T-helper 17 cell (primary cell): ENCODE results near the gene SYNPO. TPM values are rescaled to one million over a fixed set of nuclear protein-coding genes. Genes with fewer than 3 reads are reported as not detected.

Experiments
- ATAC-seq: fragments of 150-1000 bp; cut with Tn5 transposase; 2 replicates; pipeline ENCODE4 v1.10.0; 2021; ENCODE audit warnings: mild to moderate bottlenecking, moderate library complexity
- DNase-seq, 3 donors: peaks; one replicate each; pipeline versions ENCODE4 v3.0.0 to v3.0.0-alpha.2; 2020 to 2021
- H3K9me3 ChIP-seq: one replicate; pipeline ENCODE4 v1.7.0; 2013; ENCODE audit warnings: low read length, mild to moderate bottlenecking; ENCODE audit not compliant: control insufficient read depth, poor library complexity, severe bottlenecking
- H3K27ac Mint-ChIP-seq: one replicate; pipeline ENCODE4 v1.8.0; 2022; ENCODE audit warnings: mild to moderate bottlenecking, moderate library complexity, mixed read lengths
- H3K27me3 Mint-ChIP-seq: one replicate; pipeline ENCODE4 v1.8.0; 2022; ENCODE audit warnings: mixed read lengths
- H3K36me3 Mint-ChIP-seq: one replicate; pipeline ENCODE4 v1.8.0; 2022; ENCODE audit warnings: low read depth, mixed read lengths
- H3K4me1 Mint-ChIP-seq: one replicate; pipeline ENCODE4 v1.8.0; 2022; ENCODE audit warnings: mild to moderate bottlenecking, mixed read lengths
- H3K4me3 Mint-ChIP-seq: one replicate; pipeline ENCODE4 v1.8.0; 2022; ENCODE audit warnings: mild to moderate bottlenecking, moderate library complexity, mixed read lengths
- total RNA-seq, 4 donors: library from RNA in 2 of 4; stranded (reverse) in 2 of 4; gene quantifications; one replicate each; pipeline ENCODE4 v1.2.3 and lab custom pipeline; 2022 to 2026

The SYNPO gene, protein sequence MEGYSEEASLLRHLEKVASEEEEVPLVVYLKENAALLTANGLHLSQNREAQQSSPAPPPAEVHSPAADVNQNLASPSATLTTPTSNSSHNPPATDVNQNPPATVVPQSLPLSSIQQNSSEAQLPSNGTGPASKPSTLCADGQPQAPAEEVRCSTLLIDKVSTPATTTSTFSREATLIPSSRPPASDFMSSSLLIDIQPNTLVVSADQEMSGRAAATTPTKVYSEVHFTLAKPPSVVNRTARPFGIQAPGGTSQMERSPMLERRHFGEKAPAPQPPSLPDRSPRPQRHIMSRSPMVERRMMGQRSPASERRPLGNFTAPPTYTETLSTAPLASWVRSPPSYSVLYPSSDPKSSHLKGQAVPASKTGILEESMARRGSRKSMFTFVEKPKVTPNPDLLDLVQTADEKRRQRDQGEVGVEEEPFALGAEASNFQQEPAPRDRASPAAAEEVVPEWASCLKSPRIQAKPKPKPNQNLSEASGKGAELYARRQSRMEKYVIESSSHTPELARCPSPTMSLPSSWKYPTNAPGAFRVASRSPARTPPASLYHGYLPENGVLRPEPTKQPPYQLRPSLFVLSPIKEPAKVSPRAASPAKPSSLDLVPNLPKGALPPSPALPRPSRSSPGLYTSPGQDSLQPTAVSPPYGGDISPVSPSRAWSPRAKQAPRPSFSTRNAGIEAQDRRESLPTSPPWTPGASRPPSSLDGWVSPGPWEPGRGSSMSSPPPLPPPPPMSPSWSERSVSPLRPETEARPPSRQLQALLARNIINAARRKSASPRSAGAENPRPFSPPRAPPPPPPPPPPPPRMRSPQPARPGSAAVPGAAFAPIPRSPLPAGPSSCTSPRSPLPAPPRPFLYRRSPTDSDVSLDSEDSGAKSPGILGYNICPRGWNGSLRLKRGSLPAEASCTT
- total RNA-seq (1 to 10 TPM in 1 of 2 donors, not detected in 1; 1.5 TPM), total RNA-seq (lab: John Stamatoyannopoulos, UW) (0.08 to 0.23 reads per million in 2 donors)

DNA sequence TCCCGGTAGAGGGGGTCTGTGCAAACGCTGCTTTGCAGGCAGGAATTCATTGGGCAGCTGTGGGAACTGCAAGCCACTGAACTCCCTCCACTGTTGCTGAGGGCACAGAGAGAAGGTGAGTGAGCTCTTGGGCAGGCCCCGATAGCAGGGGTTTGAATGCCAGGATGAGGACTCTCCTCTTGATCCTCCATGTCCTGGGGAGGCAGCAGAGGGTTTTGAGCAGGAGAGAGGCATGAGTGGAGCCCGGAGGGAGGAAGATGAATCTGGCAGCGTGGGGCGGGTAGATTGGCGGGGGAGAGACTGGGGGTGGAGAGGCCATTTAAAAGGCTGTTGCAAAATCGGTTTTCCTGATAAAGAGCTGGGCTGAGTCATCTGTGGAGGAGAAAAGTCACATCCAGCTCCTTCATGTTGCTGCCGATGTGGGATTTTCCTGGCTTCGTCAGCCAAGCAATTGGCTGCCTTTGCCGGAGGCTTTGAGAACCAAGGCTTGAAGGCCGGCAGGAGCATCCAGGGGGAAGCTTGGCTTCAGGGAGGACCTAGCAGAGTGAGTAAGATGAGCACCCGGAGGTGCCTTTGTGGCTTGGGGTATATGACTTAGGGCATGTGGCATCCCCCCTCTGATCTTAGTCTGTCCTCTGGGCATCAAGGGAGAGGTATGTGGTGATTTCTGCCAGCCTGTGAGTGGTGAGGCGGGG is at the start of gene SYNPO:
SYNPO (plus strand) TSS at position 350 of the 695 bp plus-strand sequence. CDS start 7,616 bp downstream, outside the sequence.
- DNase-seq: no peak
- Mint-ChIP-seq H3K4me3 (no peak within 1 kb of the TSS), H3K36me3 (peaks cover 2% of the 10 kb centered on the region), H3K27me3 (peaks cover 35% of the 10 kb centered on the region), H3K27ac (no peak within 1 kb of the TSS), H3K4me1 (no peaks in the 10 kb centered on the region)
- no peaks in the 10 kb centered on the region for H3K9me3 ChIP-seq
- no peak for ATAC-seq

DNA sequence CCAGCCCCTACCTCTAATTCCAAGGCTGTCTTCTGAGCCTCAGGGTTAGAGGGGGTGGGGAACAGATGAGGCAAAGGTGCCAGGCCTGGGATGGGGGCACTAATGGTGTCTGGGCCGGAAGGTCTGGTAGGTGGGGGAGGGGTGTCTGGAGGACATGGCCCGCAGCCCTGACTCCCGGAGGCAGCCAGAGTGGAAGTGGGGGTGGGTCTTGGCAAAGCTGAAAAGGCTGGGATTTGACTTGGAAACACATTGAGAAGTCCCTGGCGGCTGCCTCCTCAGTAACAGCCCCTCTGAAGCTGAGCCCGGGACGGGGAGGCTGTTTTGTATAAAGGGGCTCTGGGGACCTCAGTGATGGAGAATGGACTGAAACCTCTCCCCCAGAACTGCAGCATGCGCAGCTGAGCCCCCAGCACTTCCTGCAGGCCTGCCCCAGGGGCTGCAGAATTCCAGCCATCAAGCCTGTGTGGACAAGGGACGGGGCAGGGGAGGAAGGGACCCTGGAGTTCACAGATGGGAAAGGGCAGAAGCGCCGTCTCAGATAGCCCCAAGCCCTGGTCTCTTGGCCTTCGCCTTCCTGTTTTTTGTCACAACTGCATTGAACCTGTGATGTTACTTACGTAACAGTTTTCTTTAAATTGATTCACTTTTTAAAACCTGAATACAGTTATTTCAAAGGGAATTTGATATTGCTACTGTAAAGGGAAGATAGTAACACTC is 49.3 kb upstream of the SYNPO start:
- DNase-seq: no peak
- H3K4me1 Mint-ChIP-seq: no peaks in the 10 kb centered on the region
- no peaks in the 10 kb centered on the region for H3K36me3 Mint-ChIP-seq

DNA sequence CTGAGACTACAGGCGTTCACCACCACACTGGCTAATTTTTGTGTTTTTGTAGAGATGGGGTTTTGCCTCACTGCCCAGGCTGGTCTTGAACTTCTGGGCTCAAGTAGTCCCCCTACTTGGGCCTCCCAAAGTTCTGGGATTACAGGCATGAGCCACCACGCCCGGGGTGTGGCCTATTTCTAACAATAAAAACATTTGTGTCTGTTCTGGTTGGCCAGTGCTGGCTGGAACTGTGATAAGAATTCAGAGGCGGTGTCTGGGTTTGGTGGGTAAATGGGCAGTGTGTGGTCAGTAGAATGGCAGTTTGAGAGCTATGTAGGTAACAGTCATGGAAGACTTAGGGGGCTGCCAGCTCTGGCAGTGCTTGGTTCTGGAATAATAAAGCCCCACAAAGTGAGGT is 46.9 kb upstream of the SYNPO start:
- Mint-ChIP-seq H3K27ac (no peak overlapping the region), H3K4me1 (no peaks in the 10 kb centered on the region), H3K27me3 (peaks cover 15% of the 10 kb centered on the region), H3K4me3 (no peak overlapping the region), H3K36me3 (no peaks in the 10 kb centered on the region)
- no peak for ATAC-seq
- no peaks in the 10 kb centered on the region for H3K9me3 ChIP-seq
- no peak for DNase-seq

More for the DNA sequence above, 49.3 kb upstream of the SYNPO start:
- Mint-ChIP-seq H3K27ac (no peak overlapping the region), H3K4me3 (no peak overlapping the region), H3K27me3 (peaks cover 15% of the 10 kb centered on the region)
- no peaks in the 10 kb centered on the region for H3K9me3 ChIP-seq
- no peak for ATAC-seq

DNA sequence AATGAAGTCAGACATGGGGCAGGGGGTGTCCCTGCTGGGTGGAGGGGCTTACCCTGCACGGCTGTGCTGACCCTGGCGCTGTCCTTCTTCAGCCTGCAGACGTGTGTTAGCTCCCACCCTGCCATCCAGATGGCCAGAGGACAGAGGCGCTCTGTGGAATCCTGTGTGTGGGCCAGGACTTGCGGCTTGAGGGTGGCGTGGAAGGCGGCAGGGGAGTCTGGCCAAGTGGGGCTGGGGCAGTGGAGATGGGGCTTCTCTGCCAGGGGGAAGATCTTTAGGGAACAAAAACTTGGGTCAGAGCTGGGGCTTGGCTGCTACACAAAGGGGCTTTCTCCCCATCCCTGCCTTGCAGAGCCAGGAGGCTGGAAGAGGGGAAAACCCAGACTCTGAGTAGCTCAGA is 46.5 kb upstream of the SYNPO start:
- Mint-ChIP-seq H3K4me3 (no peak overlapping the region), H3K27ac (no peak overlapping the region), H3K36me3 (no peaks in the 10 kb centered on the region), H3K4me1 (no peaks in the 10 kb centered on the region), H3K27me3 (peaks cover 13% of the 10 kb centered on the region)
- no peaks in the 10 kb centered on the region for H3K9me3 ChIP-seq
- DNase-seq (no peak), ATAC-seq (no peak)

DNA sequence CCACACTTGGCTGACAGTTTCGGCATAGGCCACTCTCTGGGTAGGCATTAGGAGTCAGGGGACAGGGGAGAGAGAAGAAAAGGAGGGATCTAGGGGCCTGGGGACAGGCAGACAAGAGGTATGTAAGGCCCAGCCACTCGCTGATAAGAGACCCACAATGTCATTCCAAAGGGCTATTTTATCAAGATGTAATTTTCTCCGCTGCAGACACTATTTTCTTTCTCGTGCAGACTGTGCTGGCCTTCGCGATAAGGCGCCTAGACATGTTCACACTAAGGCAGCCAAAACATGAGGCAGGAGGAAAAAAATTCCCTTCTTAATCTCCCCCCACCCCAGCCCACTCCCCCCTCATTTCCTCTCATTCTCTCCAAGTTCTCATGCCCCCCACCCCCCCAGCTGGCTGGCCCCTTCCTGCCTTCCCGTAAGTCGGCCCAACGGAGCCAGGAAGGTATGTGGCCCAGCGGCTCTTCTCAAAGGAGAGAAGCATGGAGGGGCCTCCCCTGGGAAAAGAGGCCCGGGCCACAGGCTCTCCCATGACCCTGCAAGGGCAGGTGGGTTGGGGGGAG is 44.9 kb upstream of the SYNPO start:
- Mint-ChIP-seq H3K4me3 (no peak overlapping the region), H3K36me3 (no peaks in the 10 kb centered on the region), H3K27me3 (peaks cover 12% of the 10 kb centered on the region), H3K4me1 (no peaks in the 10 kb centered on the region), H3K27ac (no peak overlapping the region)
- no peak for ATAC-seq
- no peaks in the 10 kb centered on the region for H3K9me3 ChIP-seq
- no peak for DNase-seq

DNA sequence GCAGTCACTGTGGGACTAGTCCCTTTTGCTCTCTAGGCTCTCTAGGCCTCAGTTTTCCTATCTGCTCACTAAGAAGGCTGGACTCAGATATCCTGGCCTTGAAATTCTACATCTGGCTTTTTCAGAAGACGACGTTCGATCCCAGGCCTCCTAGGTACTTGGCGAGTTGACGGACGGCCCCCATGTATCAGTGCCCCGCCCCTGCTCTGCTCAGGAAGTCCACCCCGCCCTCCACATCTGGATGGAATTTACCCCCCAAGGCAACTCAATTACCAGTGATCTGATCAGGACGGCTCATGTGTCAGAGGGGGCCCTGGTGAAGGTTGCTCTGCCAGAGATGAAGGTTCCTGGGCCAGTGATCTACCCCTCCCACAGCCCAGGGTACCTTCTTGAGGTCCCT is 44.1 kb upstream of the SYNPO start:
- no peak overlapping the region for H3K4me3 Mint-ChIP-seq
- H3K27ac Mint-ChIP-seq: no peak overlapping the region
- H3K9me3 ChIP-seq: no peaks in the 10 kb centered on the region
- H3K4me1 Mint-ChIP-seq: no peaks in the 10 kb centered on the region
- H3K27me3 Mint-ChIP-seq: peaks cover 12% of the 10 kb centered on the region
- DNase-seq (no peak), ATAC-seq (no peak)
- no peaks in the 10 kb centered on the region for H3K36me3 Mint-ChIP-seq

DNA sequence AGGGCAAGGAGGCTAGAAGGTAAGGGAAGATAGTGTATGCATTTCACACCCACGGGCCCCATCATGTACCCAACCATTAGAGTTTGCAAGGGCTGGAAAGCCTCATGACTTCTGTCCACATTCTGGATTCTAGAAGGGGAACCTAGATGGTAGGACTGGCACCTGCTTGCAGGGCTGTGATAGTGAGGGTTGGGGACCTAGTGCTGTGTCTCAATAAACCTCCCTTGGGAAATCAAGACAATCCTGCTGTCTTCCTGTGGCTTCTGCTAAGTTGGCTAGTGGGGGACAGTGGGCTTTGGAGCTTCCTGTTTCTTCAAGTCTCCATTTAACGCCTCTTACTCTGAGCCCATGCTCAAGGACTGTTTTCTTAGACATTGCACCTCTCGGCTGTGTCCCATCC is 43.6 kb upstream of the SYNPO start:
- no peak for ATAC-seq
- Mint-ChIP-seq H3K27me3 (peaks cover 12% of the 10 kb centered on the region), H3K4me1 (no peaks in the 10 kb centered on the region), H3K4me3 (no peak overlapping the region), H3K36me3 (no peaks in the 10 kb centered on the region), H3K27ac (no peak overlapping the region)
- no peaks in the 10 kb centered on the region for H3K9me3 ChIP-seq
- DNase-seq: no peak

DNA sequence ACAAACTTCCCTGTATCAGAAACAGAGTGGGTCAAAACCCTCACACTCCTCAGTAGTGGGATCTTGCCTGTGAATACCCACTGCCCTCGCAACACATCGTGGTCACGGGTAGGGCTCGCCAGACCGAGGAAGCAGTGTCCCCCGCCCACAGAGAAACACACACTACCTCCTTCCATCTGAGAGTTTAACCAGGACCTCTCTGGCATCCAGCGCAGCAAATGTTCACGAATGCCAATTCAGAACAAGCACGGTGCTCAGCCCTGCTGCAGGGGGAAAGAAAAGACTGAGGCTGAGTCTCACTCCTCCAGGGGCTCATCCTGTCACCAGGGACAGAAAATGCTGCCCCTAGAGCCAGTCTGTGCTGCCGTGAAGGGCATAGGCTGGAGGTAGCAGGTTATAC is 42.5 kb upstream of the SYNPO start:
- H3K27ac Mint-ChIP-seq: no peak overlapping the region
- DNase-seq: no peak
- no peak overlapping the region for H3K4me3 Mint-ChIP-seq
- peaks cover 12% of the 10 kb centered on the region for H3K27me3 Mint-ChIP-seq
- H3K36me3 Mint-ChIP-seq: no peaks in the 10 kb centered on the region
- H3K4me1 Mint-ChIP-seq: no peaks in the 10 kb centered on the region
- no peaks in the 10 kb centered on the region for H3K9me3 ChIP-seq
- no peak for ATAC-seq

DNA sequence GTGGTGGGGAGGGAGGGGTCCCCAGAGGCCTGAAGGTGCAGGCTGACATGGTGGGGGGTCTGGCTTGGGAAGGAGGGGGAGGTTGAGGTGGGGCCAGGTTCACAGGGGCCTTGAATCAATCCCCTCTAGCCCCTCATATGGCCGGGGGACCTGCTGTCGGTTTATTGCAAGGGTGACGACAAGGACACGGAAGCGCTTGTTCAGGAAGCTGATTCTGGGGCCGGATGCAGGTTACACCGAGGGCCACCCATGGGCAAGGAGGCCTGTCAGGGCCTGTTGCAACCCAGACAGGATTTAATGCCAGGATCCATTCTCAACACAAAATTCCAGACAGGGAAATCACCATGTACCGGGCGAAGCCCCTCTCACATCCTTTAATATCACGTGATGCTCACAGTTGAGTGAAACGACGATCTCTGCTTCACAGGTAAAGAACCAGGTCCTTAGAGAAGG is 41.6 kb upstream of the SYNPO start:
- Mint-ChIP-seq H3K27me3 (peaks cover 7% of the 10 kb centered on the region), H3K4me3 (no peak overlapping the region), H3K27ac (no peak overlapping the region), H3K4me1 (no peaks in the 10 kb centered on the region), H3K36me3 (no peaks in the 10 kb centered on the region)
- ATAC-seq: no peak
- no peaks in the 10 kb centered on the region for H3K9me3 ChIP-seq
- no peak for DNase-seq

DNA sequence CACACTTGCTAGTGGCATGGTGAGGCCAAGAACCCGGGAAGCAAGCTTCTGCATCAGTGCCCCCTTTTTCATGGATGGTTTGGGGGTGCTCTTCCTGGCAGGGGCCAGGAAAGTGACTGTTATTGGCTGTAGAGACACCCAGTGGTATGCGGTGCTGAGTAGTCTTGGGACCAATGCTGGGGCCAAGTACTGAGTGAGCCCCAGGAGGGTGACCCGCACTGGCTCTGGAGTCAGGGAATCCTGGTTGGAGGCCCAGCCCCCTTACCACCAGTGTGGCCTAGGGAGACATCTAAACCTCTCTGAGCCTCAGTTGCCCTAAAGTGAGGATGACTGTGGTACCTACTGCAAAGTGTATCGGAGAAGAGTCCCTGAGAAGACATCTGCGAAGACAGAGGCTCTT is 41.2 kb upstream of the SYNPO start:
- Mint-ChIP-seq H3K4me3 (no peak overlapping the region), H3K4me1 (no peaks in the 10 kb centered on the region), H3K36me3 (no peaks in the 10 kb centered on the region), H3K27me3 (peaks cover 9% of the 10 kb centered on the region), H3K27ac (no peak overlapping the region)
- ATAC-seq (no peak), DNase-seq (no peak)
- no peaks in the 10 kb centered on the region for H3K9me3 ChIP-seq

DNA sequence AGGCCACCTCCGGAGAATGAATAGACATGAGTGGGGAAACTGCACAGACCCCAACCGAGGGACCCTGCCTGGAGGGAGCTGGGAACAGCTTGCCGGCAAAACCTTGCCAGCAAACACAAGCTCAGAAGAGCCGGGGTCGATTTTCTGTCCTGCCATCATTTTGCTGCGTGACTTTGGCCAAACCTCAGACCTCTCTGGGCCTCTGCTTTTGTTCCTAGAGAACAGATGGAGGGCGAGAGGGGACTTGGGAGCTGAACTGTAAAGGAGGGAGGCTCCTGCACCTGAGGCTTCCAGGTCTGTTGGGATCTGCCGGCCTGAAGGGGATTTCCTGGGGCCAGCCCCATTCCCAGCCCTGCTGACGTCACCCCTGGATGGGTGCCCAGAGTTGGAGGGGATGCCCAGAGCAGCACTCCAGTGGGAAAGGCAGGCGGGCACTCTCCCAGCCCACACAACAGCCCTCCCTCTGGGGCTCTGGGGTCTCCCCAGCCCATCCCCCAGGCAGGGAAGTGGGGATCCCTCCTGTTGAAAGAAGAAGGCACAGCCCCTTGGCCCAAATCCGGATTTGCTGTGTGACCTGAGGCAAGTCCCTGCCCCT is 40.4 kb upstream of the SYNPO start:
- Mint-ChIP-seq H3K27ac (no peak overlapping the region), H3K4me1 (no peaks in the 10 kb centered on the region), H3K4me3 (no peak overlapping the region), H3K36me3 (no peaks in the 10 kb centered on the region), H3K27me3 (peaks cover 13% of the 10 kb centered on the region)
- no peak for DNase-seq
- ATAC-seq: no peak
- H3K9me3 ChIP-seq: no peaks in the 10 kb centered on the region
